MM.1S (cell line): ENCODE measurements around the gene WIPF2.

Experiments
- EZH2phosphoT487 ChIP-seq: fragments of 300-600 bp; sonication (generic); IDR thresholded peaks from 2 replicates; pipeline ENCODE4 v1.6.1; 2018; ENCODE audit warnings: antibody characterized with exemption, low read length
- TF ChIP-seq, protein P1 (sequence below): fragments of 300-600 bp; sonication (generic); IDR thresholded peaks from 2 replicates; pipeline ENCODE4 v1.5.1; 2016; ENCODE audit warnings: antibody characterized with exemption, low read length, mixed read lengths

DNA sequence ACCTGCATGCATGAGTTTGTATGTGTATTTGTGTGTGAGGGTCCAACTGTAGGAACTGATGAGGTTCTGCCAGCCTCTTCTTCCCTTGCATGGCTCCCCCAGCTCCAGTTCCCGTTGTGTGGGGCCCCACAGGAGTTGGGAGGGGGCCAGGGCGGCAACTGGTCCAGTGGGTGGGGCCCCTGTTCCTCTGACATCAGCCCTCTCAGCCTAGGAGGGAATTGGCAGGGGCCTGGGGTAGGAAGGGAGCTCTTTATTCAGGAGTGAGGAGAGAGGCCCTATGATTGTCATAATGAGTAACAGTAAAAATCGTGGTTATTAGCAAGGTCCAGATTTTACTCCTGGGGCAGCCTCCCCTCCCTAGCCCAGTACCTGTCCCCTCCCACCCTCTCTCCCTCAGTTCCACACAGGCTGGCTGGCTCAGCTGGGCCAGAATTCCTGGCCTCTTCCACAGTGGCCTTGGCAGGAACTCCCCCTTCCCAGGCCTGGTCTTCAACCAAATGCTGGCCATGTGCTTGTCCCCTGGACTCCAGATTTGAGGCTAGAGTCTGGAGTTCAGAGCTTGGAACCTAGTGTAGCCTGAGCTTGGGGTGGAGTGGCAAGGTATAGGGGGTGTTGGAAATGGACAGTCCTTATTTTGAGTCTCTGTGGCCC, 108.8 kb downstream of the WIPF2 start:
- TF ChIP-seq, protein P1, sequence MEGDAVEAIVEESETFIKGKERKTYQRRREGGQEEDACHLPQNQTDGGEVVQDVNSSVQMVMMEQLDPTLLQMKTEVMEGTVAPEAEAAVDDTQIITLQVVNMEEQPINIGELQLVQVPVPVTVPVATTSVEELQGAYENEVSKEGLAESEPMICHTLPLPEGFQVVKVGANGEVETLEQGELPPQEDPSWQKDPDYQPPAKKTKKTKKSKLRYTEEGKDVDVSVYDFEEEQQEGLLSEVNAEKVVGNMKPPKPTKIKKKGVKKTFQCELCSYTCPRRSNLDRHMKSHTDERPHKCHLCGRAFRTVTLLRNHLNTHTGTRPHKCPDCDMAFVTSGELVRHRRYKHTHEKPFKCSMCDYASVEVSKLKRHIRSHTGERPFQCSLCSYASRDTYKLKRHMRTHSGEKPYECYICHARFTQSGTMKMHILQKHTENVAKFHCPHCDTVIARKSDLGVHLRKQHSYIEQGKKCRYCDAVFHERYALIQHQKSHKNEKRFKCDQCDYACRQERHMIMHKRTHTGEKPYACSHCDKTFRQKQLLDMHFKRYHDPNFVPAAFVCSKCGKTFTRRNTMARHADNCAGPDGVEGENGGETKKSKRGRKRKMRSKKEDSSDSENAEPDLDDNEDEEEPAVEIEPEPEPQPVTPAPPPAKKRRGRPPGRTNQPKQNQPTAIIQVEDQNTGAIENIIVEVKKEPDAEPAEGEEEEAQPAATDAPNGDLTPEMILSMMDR, result no peak
- no peak for TF ChIP-seq EZH2phosphoT487
